ENCODE results near the gene WDPCP. TPM values are rescaled to one million over a fixed set of nuclear protein-coding genes. Genes with fewer than 3 reads are reported as not detected.

The WDPCP gene
- total RNA-seq, 1 donor from 2014 or later: 18.8 TPM

- H3K36me3 ChIP-seq: no peaks in the 10 kb centered on the region
- no peak for DNase-seq
- no peak overlapping the region for H3K4me3 ChIP-seq
- H3K9me3 ChIP-seq (replicated peaks): peaks cover 21% of the 10 kb centered on the region
- H3K4me1 ChIP-seq: no peaks in the 10 kb centered on the region
- H3K27me3 ChIP-seq (ENCODE audit: low read depth): peaks cover 9% of the 10 kb centered on the region
- no peak for TF ChIP-seq CTCF (IDR thresholded peaks at IDR 0.05; ENCODE audit: borderline replicate concordance)
- H3K27ac ChIP-seq (replicated peaks): no peak overlapping the region
- intact Hi-C loops (cut with micrococcal nuclease): no loop called here
Measured at GRCh38 chr2:63096491-63096890, 491.8 kb downstream of the WDPCP start.

- peaks cover 9% of the 10 kb centered on the region for H3K27me3 ChIP-seq (ENCODE audit: low read depth)
- no peaks in the 10 kb centered on the region for H3K36me3 ChIP-seq
- peaks cover 4% of the 10 kb centered on the region for H3K9me3 ChIP-seq (replicated peaks)
- no peak overlapping the region for H3K27ac ChIP-seq (replicated peaks)
- intact Hi-C loops (cut with micrococcal nuclease): no loop called here
- no peak overlapping the region for H3K4me3 ChIP-seq
- H3K4me1 ChIP-seq: no peaks in the 10 kb centered on the region
- DNase-seq: no peak
- no peak for TF ChIP-seq CTCF (IDR thresholded peaks at IDR 0.05; ENCODE audit: borderline replicate concordance)
Measured at GRCh38 chr2:63093502-63093901, 494.8 kb downstream of the WDPCP start.

- TF ChIP-seq CTCF (IDR thresholded peaks at IDR 0.05; ENCODE audit: borderline replicate concordance): no peak
- DNase-seq: no peak
- intact Hi-C loops (cut with micrococcal nuclease): no loop called here
- H3K27me3 ChIP-seq (ENCODE audit: low read depth): peaks cover 9% of the 10 kb centered on the region
- no peak overlapping the region for H3K4me3 ChIP-seq
- no peak overlapping the region for H3K27ac ChIP-seq (replicated peaks)
- H3K9me3 ChIP-seq (replicated peaks): peaks cover 4% of the 10 kb centered on the region
- H3K36me3 ChIP-seq: no peaks in the 10 kb centered on the region
- H3K4me1 ChIP-seq: no peaks in the 10 kb centered on the region
Measured at GRCh38 chr2:63092857-63093256, 495.4 kb downstream of the WDPCP start.

GRCh38 chr2:63092401-63092800, 495.9 kb downstream of the WDPCP start:
- no peak overlapping the region for H3K4me3 ChIP-seq
- no peak for DNase-seq
- no peaks in the 10 kb centered on the region for H3K36me3 ChIP-seq
- H3K27ac ChIP-seq (replicated peaks): no peak overlapping the region
- H3K4me1 ChIP-seq: no peaks in the 10 kb centered on the region
- TF ChIP-seq CTCF (IDR thresholded peaks at IDR 0.05; ENCODE audit: borderline replicate concordance): no peak
- H3K27me3 ChIP-seq (ENCODE audit: low read depth): peaks cover 9% of the 10 kb centered on the region
- peaks cover 4% of the 10 kb centered on the region for H3K9me3 ChIP-seq (replicated peaks)
- intact Hi-C loops (cut with micrococcal nuclease): no loop called here

- TF ChIP-seq CTCF (IDR thresholded peaks at IDR 0.05; ENCODE audit: borderline replicate concordance): no peak
- Histone ChIP-seq H3K36me3 (no peaks in the 10 kb centered on the region), H3K4me3 (no peak overlapping the region), H3K27ac (replicated peaks) (no peak overlapping the region), H3K9me3 (replicated peaks) (no peaks in the 10 kb centered on the region), H3K27me3 (ENCODE audit: low read depth) (peaks cover under 1% of the 10 kb centered on the region), H3K4me1 (no peaks in the 10 kb centered on the region)
- no peak for DNase-seq
- intact Hi-C loops (cut with micrococcal nuclease): no loop called here
Measured at GRCh38 chr2:63086687-63087086, 501.6 kb downstream of the WDPCP start.

GRCh38 chr2:63081404-63081803, 506.9 kb downstream of the WDPCP start:
- H3K4me3 ChIP-seq: no peak overlapping the region
- peaks cover 40% of the 10 kb centered on the region for H3K27me3 ChIP-seq (ENCODE audit: low read depth)
- no peaks in the 10 kb centered on the region for H3K36me3 ChIP-seq
- no peak for DNase-seq
- intact Hi-C loops (cut with micrococcal nuclease): no loop called here
- H3K4me1 ChIP-seq: no peaks in the 10 kb centered on the region
- no peak overlapping the region for H3K27ac ChIP-seq (replicated peaks)
- no peaks in the 10 kb centered on the region for H3K9me3 ChIP-seq (replicated peaks)
- no peak for TF ChIP-seq CTCF (IDR thresholded peaks at IDR 0.05; ENCODE audit: borderline replicate concordance)
